GM12878 (cell line): ENCODE data around the gene SRSF5. TPM values are rescaled to one million over a fixed set of nuclear protein-coding genes. Genes with fewer than 3 reads are reported as not detected.

ENCODE experiments used
- ATAC-seq: fragments of 200-7000 bp; cut with Tn5 transposase; 3 replicates; pipeline ENCODE4 v1.9.1; 2020; ENCODE audit warnings: mild to moderate bottlenecking, moderate library complexity
- BruUV-seq: library from RNA; stranded (reverse); fragments of 400-500 nt; replicated peaks from 2 replicates; lab custom pipeline; 2021; lab: Mats Ljungman, UMichigan
- CTCF ChIA-PET: fragments of 300-600 bp; sonication (Branson Sonifier 250); formaldehyde crosslinking; extraction: SDS; loops from one replicate; lab custom pipeline; 2021; ENCODE audit warnings: inconsistent platforms; lab: Yijun Ruan, JAX
- POLR2A ChIA-PET: fragments of 350-600 bp; formaldehyde crosslinking; extraction: SDS; loops from one replicate; lab custom pipeline; 2021; ENCODE audit warnings: inconsistent platforms; lab: Charles Lee
- RAD21 ChIA-PET: fragments of 300-600 bp; sonication (Branson Sonifier 250); formaldehyde crosslinking; loops from one replicate; lab custom pipeline; 2023; ENCODE audit warnings: antibody characterized with exemption; ENCODE audit not compliant: unreplicated experiment; lab: Charles Lee
- SMC1A ChIA-PET: fragments of 300-600 bp; sonication (Branson Sonifier 250); formaldehyde crosslinking; loops from one replicate; lab custom pipeline; 2023; ENCODE audit not compliant: unreplicated experiment, uncharacterized antibody; lab: Charles Lee
- DNase-seq: peaks from one replicate; pipeline ENCODE4 v3.0.0-alpha.2; 2011; ENCODE audit warnings: low read depth, low spot score
- FAIRE-seq: peaks from 3 replicates; lab custom pipeline; 2011; peaks lifted over from hg19 to GRCh38; lab: Jason Lieb, UNC
- H2AFZ ChIP-seq: 2 replicates; pipeline ENCODE4 v1.6.0; 2011; ENCODE audit warnings: low read depth, low read length, control low read depth; ENCODE audit not compliant: control insufficient read depth
- H3K27ac ChIP-seq: 2 replicates; pipeline ENCODE4 v1.5.1; 2011; ENCODE audit warnings: control low read depth; ENCODE audit not compliant: control insufficient read depth, insufficient read depth
- H3K27me3 ChIP-seq, 2 experiments: replicated peaks in 1 of 2; 2 replicates each; pipeline versions ENCODE4 v1.6.0 to v1.6.1; 2011; ENCODE audit warnings: low read length in 1 of 2; ENCODE audit not compliant: control insufficient read depth in 2 of 2, insufficient read depth in 2 of 2
- H3K36me3 ChIP-seq, 2 experiments: 2 replicates each; pipeline ENCODE4 v1.5.1; 2011; ENCODE audit warnings: low read length in 1 of 2; ENCODE audit not compliant: control insufficient read depth in 2 of 2, insufficient read depth in 2 of 2
- H3K4me1 ChIP-seq: 2 replicates; pipeline ENCODE4 v1.6.1; 2011; ENCODE audit warnings: mild to moderate bottlenecking, low read length, moderate library complexity, mixed read lengths; ENCODE audit not compliant: control insufficient read depth, insufficient read depth
- H3K4me2 ChIP-seq: 2 replicates; pipeline ENCODE4 v1.6.0; 2011; ENCODE audit warnings: control low read depth; ENCODE audit not compliant: control insufficient read depth, insufficient read depth
- H3K4me3 ChIP-seq: fragments of 200-600 bp; sonication (generic); 2 replicates; pipeline ENCODE4 v1.5.1; 2016
- H3K79me2 ChIP-seq: 2 replicates; pipeline ENCODE4 v1.6.0; 2011; ENCODE audit warnings: low read length; ENCODE audit not compliant: control insufficient read depth, insufficient read depth
- H3K9ac ChIP-seq: 2 replicates; pipeline ENCODE4 v1.8.0; 2011; ENCODE audit warnings: low read length, control low read depth, mixed read lengths; ENCODE audit not compliant: control insufficient read depth, insufficient read depth
- H3K9me3 ChIP-seq: replicated peaks from 3 replicates; pipeline ENCODE4 v1.5.1; 2011; ENCODE audit warnings: mild to moderate bottlenecking, low read length; ENCODE audit not compliant: control insufficient read depth, insufficient read depth
- H4K20me1 ChIP-seq: 2 replicates; pipeline ENCODE4 v1.6.0; 2011; ENCODE audit not compliant: control insufficient read depth, insufficient read depth
- ATF3 ChIP-seq: IDR thresholded peaks from 2 replicates; pipeline ENCODE4 v1.6.1; 2011; ENCODE audit warnings: low read depth, mild to moderate bottlenecking, low read length, moderate library complexity, borderline replicate concordance; ENCODE audit errors: extremely low read depth
- CEBPB ChIP-seq, 2 experiments: fragments of 150-350 bp in 1 of 2; IDR thresholded peaks; 2 replicates each; pipeline ENCODE4 v1.6.1; 2012 to 2014; ENCODE audit warnings: low read depth in 2 of 2, low read length in 2 of 2, borderline replicate concordance in 1 of 2, inconsistent platforms in 1 of 2
- KAT2A ChIP-seq: conservative IDR thresholded peaks from 2 replicates; pipeline ENCODE4 v1.6.1; 2011; ENCODE audit warnings: low read depth, low read length; ENCODE audit not compliant: control insufficient read depth
- LARP7 ChIP-seq: fragments of 450-650 bp; IDR thresholded peaks from 2 replicates; pipeline ENCODE4 v1.6.1; 2017; ENCODE audit warnings: mild to moderate bottlenecking
- MXI1 ChIP-seq: fragments of 150-350 bp; IDR thresholded peaks from 2 replicates; pipeline ENCODE4 v1.6.1; 2011; ENCODE audit warnings: low read depth, mild to moderate bottlenecking, inconsistent platforms, low read length, improper control_type of control experiment
- MYC ChIP-seq: IDR thresholded peaks from 2 replicates; pipeline ENCODE4 v1.6.1; 2011; ENCODE audit warnings: mild to moderate bottlenecking, low read length, moderate library complexity, inconsistent platforms; ENCODE audit not compliant: insufficient read depth, insufficient replicate concordance, insufficient read length, severe bottlenecking
- NFIC ChIP-seq: IDR thresholded peaks from 2 replicates; pipeline ENCODE4 v1.6.1; 2012; ENCODE audit warnings: low read depth, mild to moderate bottlenecking, inconsistent platforms, low read length, moderate library complexity
- PAX5 ChIP-seq: IDR thresholded peaks from 2 replicates; pipeline ENCODE4 v1.6.1; 2011; ENCODE audit warnings: low read depth, low read length, borderline replicate concordance
- RAD21 ChIP-seq: IDR thresholded peaks from 2 replicates; pipeline ENCODE4 v1.6.1; 2011; ENCODE audit warnings: mild to moderate bottlenecking, low read depth, low read length, moderate library complexity; ENCODE audit not compliant: insufficient read depth
- RUNX3 ChIP-seq: IDR thresholded peaks from 2 replicates; pipeline ENCODE4 v1.6.1; 2012; ENCODE audit warnings: low read length, inconsistent platforms
- SIN3A ChIP-seq: IDR thresholded peaks from 2 replicates; pipeline ENCODE4 v1.6.1; 2012; ENCODE audit warnings: low read depth, low read length, improper control_type of control experiment
- SREBF1 ChIP-seq: IDR thresholded peaks from 2 replicates; pipeline ENCODE4 v1.6.1; 2012; ENCODE audit warnings: mild to moderate bottlenecking, low read length
- TBL1XR1 ChIP-seq: IDR thresholded peaks from 2 replicates; pipeline ENCODE4 v1.6.1; 2012; ENCODE audit warnings: low read depth, low read length, improper control_type of control experiment
- USF2 ChIP-seq: IDR thresholded peaks from 2 replicates; pipeline ENCODE4 v1.6.1; 2011; ENCODE audit warnings: low read depth, low read length, improper control_type of control experiment, borderline replicate concordance
- YY1 ChIP-seq: IDR thresholded peaks from 2 replicates; pipeline ENCODE4 v1.6.1; 2011; ENCODE audit warnings: low read depth, mild to moderate bottlenecking, low read length
- ZZZ3 ChIP-seq: IDR thresholded peaks from 2 replicates; pipeline ENCODE4 v1.6.1; 2011; ENCODE audit warnings: low read depth; ENCODE audit not compliant: control insufficient read depth, insufficient read length
- WGBS: methylation state at CpG from one replicate; pipeline ENCODE4 v1.1.6; 2016; ENCODE audit warnings: low lambda C conversion rate; ENCODE audit not compliant: insufficient replicate concordance, insufficient coverage; ENCODE audit errors: missing lambda C conversion rate; 5-methylcytosine and 5-hydroxymethylcytosine counted together
- in situ Hi-C: fragments of 300-500 bp; cut with MboI; formaldehyde crosslinking; loops from 9 replicates; pipeline ENCODE4 v1.14.3; 2018; ENCODE audit warnings: mixed read lengths
- intact Hi-C: fragments of 100-400 bp; cut with micrococcal nuclease; formaldehyde crosslinking; loops from one replicate; pipeline ENCODE4 v1.14.2; 2022; ENCODE audit not compliant: unreplicated experiment
- polyA plus RNA-seq, 11 experiments: library from polyadenylated mRNA; depleted of rRNA in 4 of 11; unstranded in 6 of 11; stranded (reverse) in 5 of 11; fragments of >200 nt; fragmentation: Nextera tagmentation in 4 of 11; fragmentation: Illumina TruSeq in 1 of 11; extraction: Ambion mirVana in 4 of 11; extraction: Trizol in 1 of 11; gene quantifications; 1 replicate in 1 of 11; 2 replicates in 10 of 11; pipeline versions ENCODE4 v1.2.1 to v1.2.3, GENCODE V29; 2011 to 2016; ENCODE audit warnings: inconsistent platforms in 2 of 11, missing spikeins in 2 of 11, low read depth in 1 of 11
- total RNA-seq, 4 experiments: library from RNA; depleted of rRNA in 3 of 4; stranded (reverse); fragments of >200 nt in 3 of 4; fragmentation: Illumina TruSeq in 1 of 4; extraction: Trizol in 1 of 4; gene quantifications; 2 replicates each; pipeline versions ENCODE4 v1.2.1 to v1.2.3, GENCODE V29; 2013 to 2021
- TF ChIP-seq, protein P1 (sequence below): fragments of 450-650 bp; IDR thresholded peaks from 2 replicates; pipeline ENCODE4 v1.6.1; 2014; ENCODE audit warnings: mild to moderate bottlenecking

SRSF5 gene
- total and polyA plus RNA-seq, 10 of the 15 experiments (the other 5 are each of a cell fraction or from before 2014, with no cell fraction given) = 136 to 453 (median 275) TPM

- TF ChIP-seq KAT2A (no peak), MXI1 (no peak), LARP7 (no peak), TBL1XR1 (no peak), SREBF1 (no peak)
- TF ChIP-seq, all 136 proteins: peak for 0
These were observed 6.1 kb upstream of the SRSF5 start (continued) for GRCh38 chr14:69760810-69761209.

GRCh38 chr14:69763761-69764510 lies 3.0 kb upstream of the SRSF5 start:
- no peak overlapping the region for H3K9ac ChIP-seq
- no peaks in the 10 kb centered on the region; the same call in 1 of the 2 replicates for H4K20me1 ChIP-seq
- ChIA-PET RAD21 (no interaction called here), SMC1A (no interaction called here), POLR2A (no interaction called here), CTCF (no interaction called here)
- no peak for ATAC-seq
- no TSS peak for BruUV-seq
- H3K4me3 ChIP-seq = no peak overlapping the region
- H3K4me2 ChIP-seq = no peak overlapping the region
- H3K4me1 ChIP-seq = peaks cover 4% of the 10 kb centered on the region; the same call in 1 of the 2 replicates
- WGBS = 18% methylated on average over 5 of the region's 6 CpGs
- no peak for FAIRE-seq
- intact Hi-C loops = no loop called here
- H3K27ac ChIP-seq = no peak overlapping the region
- no peaks in the 10 kb centered on the region; a peak in 1 of 4 replicates for H3K27me3 ChIP-seq
- H3K79me2 ChIP-seq = peaks cover 21% of the 10 kb centered on the region
- peaks cover 5 to 10% of the 10 kb centered on the region in 2 experiments; a peak in 3 of 4 replicates for H3K36me3 ChIP-seq
- in situ Hi-C loops = no loop called here
- peak overlapping the region; percentile 19; the same call in 1 of the 2 replicates for H2AFZ ChIP-seq
- peaks cover 5% of the 10 kb centered on the region; the same call in 2 of the 3 replicates for H3K9me3 ChIP-seq
- no peak for DNase-seq
- no peak for TF ChIP-seq RUNX3
- no peak for TF ChIP-seq RAD21
- TF ChIP-seq SIN3A = no peak
- TF ChIP-seq ZZZ3 = no peak
- TF ChIP-seq, protein P1, sequence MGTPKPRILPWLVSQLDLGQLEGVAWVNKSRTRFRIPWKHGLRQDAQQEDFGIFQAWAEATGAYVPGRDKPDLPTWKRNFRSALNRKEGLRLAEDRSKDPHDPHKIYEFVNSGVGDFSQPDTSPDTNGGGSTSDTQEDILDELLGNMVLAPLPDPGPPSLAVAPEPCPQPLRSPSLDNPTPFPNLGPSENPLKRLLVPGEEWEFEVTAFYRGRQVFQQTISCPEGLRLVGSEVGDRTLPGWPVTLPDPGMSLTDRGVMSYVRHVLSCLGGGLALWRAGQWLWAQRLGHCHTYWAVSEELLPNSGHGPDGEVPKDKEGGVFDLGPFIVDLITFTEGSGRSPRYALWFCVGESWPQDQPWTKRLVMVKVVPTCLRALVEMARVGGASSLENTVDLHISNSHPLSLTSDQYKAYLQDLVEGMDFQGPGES = no peak
- TF ChIP-seq NFIC = no peak
- TF ChIP-seq MYC = no peak
- no peak for TF ChIP-seq YY1
- TF ChIP-seq USF2 = no peak
- TF ChIP-seq PAX5 = no peak
- no peak for TF ChIP-seq ATF3
- no peak for TF ChIP-seq CEBPB (IDR thresholded peaks at IDR 0.05; ENCODE audit: borderline replicate concordance in 1 of 2, low read depth in 2 of 2, low read length in 2 of 2)
